Inferior parietal cortex (tissue), 1 donor: ENCODE results near the gene CLIC1.
"Not testable (repeated sequence)": the region's sequence is repeated elsewhere in the genome, so short reads cannot be mapped to it uniquely, and the experiment has no call there.

ENCODE experiments used
- DNase-seq: peaks from one replicate; pipeline ENCODE4 v3.0.0-alpha.2; 2016; ENCODE audit errors: extremely low spot score

CLIC1 gene

DNA sequence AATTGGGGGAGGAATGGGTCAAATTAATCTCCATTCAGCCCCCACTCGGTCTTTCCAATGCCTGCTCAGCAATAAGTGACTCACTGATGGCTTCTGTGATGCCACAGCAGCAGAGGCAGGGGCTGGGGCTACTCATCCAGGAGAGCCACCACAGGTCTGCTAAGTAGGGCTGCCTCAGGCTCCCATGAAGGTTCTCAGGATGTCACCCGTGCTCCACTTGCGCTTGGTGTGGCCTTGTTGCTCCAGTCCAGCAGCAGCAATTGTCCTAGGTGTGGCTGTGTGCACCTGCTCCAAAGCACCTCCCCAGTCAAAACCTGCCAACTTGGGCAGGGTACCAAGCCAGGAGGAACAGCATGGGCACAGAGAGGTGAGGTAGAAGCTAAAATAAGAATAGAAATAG is 14.2 kb downstream of the CLIC1 start:
- DNase-seq, result no peak

GRCh38 chr6:31721351-31722020 is 14.8 kb downstream of the CLIC1 start, which contains the start of gene LY6G6C:
Gene LY6G6C (minus strand): TSS chr6:31721746. CDS start chr6:31721679, 67 bp downstream.
- no peak for DNase-seq

GRCh38 chr6:31720196-31720770 is 16.0 kb downstream of the CLIC1 start:
- no peak for DNase-seq

- no peak for DNase-seq
These were observed 17.3 kb downstream of the CLIC1 start for GRCh38 chr6:31719001-31719400.

GRCh38 chr6:31718265-31718664 is 18.1 kb downstream of the CLIC1 start:
- no peak for DNase-seq

GRCh38 chr6:31717499-31718222 is 18.7 kb downstream of the CLIC1 start:
- no peak for DNase-seq

DNA sequence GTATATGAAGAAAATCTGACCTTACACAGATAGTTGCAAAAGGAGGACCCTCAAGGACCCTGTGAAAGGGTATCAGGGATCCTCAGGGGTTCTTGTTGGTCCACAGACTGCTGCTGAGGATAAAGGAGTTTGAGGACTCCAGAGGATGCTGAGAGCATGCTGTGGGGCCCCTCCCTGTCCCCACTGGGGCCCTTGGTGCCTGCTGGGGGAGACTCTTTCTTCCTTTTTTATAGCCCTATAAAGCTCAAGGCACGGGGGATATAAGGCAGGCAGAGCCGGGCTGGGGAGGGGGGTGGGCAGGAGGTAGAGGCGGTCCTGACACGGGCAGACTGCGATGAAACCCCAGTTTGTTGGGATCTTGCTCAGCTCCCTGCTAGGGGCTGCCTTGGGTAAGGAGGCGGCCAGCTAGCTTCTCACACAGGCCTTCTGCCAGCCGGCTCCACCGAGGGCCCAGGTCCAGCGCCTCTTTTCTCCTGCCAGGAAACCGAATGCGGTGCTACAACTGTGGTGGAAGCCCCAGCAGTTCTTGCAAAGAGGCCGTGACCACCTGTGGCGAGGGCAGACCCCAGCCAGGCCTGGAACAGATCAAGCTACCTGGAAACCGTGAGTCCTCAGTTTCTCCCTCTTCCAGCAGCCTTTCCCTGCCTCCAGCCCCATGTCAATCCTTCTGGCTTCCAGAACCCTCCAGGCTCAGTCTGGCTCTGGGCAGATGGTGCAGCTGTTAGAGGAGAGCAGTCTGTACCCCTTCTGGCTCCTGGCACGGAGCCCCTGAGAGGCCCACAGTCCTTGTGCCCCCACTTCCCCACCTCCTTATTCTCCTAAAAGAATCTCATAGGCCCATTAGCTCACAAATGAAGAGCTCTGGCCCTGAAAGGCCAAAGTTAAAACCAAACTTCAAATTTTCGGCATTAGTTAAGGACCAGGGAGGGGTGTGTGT is 21.0 kb downstream of the CLIC1 start, which contains the start of gene LY6G6D:
TSS of gene LY6G6D (plus strand) at position 327 of the 937 bp plus-strand sequence. CDS start at position 335, 8 bp downstream.
- DNase-seq, result no peak

GRCh38 chr6:31713991-31714684 is 22.2 kb downstream of the CLIC1 start:
- no peak for DNase-seq

- no peak for DNase-seq
These were observed 22.9 kb downstream of the CLIC1 start for GRCh38 chr6:31713465-31713864.

GRCh38 chr6:31712296-31712695 is 24.0 kb downstream of the CLIC1 start:
- no peak for DNase-seq

GRCh38 chr6:31711233-31711632 is 25.1 kb downstream of the CLIC1 start:
- no peak for DNase-seq

- DNase-seq, result no peak
These were observed 25.7 kb downstream of the CLIC1 start for GRCh38 chr6:31710523-31711219.

GRCh38 chr6:31709157-31709556 is 27.2 kb downstream of the CLIC1 start:
- DNase-seq, result not testable (repeated sequence)

DNA sequence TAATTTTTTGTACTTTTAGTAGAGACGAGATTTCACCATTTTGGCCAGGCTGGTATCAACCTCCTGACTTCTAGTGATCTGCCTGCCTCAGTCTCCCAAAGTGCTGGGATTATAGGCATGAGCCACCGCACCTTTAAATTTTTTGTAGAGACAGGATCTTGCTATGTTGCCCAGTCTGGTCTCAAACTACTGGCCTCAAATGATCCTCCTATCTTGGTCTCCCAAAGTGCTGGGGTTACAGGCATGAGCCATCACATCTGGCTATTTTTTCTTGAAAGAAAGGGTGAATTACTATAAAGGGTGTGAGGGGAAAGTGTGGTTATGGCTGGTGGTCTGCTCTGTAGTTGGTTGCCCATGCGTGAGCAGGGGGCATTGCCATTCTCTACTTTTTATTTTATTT is 28.1 kb downstream of the CLIC1 start:
- no peak for DNase-seq

- DNase-seq, result no peak
These were observed 28.6 kb downstream of the CLIC1 start for GRCh38 chr6:31707701-31708100.

GRCh38 chr6:31706599-31706998 is 29.7 kb downstream of the CLIC1 start, which contains the start of gene LY6G6F:
Gene LY6G6F (plus strand): TSS chr6:31706866. CDS start chr6:31706907, 41 bp downstream.
- no peak for DNase-seq

DNA sequence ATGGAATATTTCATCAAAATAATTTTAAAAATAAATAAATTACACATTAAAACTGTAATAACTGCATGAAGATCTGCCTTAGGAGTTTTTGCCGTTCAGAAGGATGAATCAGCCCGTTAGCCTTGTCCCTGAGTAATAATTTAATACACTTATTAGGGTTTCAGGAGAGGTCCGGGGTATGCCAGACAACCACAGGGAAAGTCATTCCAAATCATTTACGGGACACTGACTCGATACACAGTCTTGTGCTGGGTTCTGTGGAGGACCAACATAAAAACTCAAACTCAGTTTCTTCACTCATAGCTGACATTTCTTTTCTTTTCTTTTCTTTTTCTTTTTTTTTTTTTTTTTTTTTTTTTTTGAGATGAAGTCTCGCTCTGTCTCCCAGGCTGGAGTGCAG is 30.4 kb downstream of the CLIC1 start:
- no peak for DNase-seq

GRCh38 chr6:31702819-31703716 is 33.3 kb downstream of the CLIC1 start, which contains the start of gene ABHD16A:
Gene ABHD16A (minus strand): TSS chr6:31703324. CDS start chr6:31703281, 43 bp downstream.
- DNase-seq, result peak; percentile 99

DNA sequence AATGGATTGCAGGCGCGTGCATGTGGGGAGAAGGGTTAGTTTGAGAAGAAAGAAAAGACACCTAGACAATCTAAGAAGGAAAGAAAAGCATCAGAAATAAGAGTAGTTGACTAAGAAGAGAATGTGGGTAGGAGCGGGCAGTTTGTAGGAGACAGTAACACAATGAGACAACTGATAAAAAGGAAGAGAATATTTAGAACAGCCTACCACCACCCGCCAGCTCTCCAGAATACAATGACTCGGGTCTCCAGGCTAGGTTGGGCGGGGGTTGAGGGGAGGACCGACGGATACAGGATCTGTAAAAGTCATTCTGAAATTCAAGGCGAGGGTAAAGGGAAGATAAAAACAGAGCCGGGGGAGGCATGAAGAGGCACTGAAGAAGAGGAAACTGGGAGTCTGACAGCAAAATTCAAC is 33.9 kb downstream of the CLIC1 start:
- DNase-seq, result no peak
